Fibroblast of mammary gland (primary cell): ENCODE results near the gene UNC45B.

Source experiments
- DNase-seq: peaks from one replicate; pipeline ENCODE4 v3.0.0-alpha.2; 2010; ENCODE audit warnings: low read depth
- H3K4me3 ChIP-seq: 2 replicates; pipeline ENCODE4 v1.5.1; 2011; ENCODE audit warnings: low read depth, mild to moderate bottlenecking, low read length, moderate library complexity; ENCODE audit not compliant: control insufficient read depth
- TF ChIP-seq, protein P1 (sequence below): conservative IDR thresholded peaks from 2 replicates; pipeline ENCODE4 v1.5.1; 2011; ENCODE audit warnings: low read depth, low read length, inconsistent platforms; ENCODE audit not compliant: control insufficient read depth, insufficient read depth

Gene UNC45B

DNA sequence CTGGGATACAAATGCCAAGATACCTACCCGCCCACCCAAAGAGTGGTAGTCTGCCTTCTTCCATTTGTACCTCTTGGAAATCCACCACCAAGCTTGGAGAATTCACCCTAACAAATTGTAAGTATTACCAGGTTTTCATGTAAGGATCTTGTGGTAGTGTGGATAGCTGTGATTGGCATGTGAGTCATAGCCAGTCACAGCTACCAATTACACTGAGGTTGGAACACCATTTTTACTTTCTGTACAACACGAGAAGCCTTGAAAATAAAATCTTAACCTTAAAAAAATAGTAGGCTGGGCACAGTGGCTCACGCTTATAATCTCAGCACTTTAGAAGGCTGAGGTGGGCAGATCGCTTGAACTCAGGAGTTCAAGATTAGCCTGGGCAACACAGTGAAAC is 65.1 kb downstream of the UNC45B start:
- no peak for DNase-seq
- TF ChIP-seq, protein P1, sequence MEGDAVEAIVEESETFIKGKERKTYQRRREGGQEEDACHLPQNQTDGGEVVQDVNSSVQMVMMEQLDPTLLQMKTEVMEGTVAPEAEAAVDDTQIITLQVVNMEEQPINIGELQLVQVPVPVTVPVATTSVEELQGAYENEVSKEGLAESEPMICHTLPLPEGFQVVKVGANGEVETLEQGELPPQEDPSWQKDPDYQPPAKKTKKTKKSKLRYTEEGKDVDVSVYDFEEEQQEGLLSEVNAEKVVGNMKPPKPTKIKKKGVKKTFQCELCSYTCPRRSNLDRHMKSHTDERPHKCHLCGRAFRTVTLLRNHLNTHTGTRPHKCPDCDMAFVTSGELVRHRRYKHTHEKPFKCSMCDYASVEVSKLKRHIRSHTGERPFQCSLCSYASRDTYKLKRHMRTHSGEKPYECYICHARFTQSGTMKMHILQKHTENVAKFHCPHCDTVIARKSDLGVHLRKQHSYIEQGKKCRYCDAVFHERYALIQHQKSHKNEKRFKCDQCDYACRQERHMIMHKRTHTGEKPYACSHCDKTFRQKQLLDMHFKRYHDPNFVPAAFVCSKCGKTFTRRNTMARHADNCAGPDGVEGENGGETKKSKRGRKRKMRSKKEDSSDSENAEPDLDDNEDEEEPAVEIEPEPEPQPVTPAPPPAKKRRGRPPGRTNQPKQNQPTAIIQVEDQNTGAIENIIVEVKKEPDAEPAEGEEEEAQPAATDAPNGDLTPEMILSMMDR, result no peak
- H3K4me3 ChIP-seq, result no peak overlapping the region

DNA sequence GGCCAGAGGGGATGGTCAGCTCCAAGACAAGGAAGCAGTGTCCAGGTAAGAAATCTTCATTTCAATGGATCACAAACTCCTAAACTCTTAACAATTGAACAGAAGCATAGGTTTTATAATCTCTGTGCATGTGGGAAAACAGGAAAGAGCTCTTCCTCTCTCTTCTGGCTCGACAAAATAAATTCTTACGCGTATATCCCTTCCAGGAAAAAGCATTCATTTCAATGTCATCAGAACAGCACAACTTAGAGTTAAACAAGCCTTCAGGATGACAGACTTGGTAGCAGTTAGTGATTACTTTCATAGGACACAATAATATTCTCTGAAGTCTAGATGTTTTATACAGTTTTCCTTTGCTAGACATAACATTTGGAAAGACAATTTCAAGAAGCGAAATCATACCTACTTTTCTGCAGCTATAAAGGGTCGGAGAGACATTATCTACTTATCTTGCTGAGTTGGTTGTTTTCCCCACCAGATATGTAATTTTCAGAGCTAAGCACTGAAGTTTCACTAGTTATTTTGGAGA is 65.9 kb downstream of the UNC45B start:
- H3K4me3 ChIP-seq, result no peak overlapping the region
- TF ChIP-seq, protein P1, result no peak
- no peak for DNase-seq

DNA sequence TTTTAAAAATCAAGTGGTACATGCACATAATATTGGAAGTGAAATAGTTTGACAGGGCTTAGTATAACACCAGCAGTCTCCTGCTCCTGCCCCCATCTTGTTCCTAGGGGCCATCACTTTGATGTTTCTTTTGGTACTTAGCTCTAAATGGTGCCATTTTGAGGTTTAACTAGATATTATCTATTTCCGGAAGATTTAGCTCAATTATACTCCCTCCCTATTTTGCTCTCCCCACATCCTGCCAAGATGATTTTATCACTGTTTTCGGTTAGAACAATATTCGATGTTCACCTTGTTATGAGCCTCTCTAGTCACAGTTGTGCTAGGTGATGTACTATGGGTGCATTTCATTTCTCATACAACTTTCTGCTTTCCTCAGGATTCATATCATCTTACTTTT is 66.6 kb downstream of the UNC45B start:
- no peak for DNase-seq
- H3K4me3 ChIP-seq, result no peak overlapping the region
- TF ChIP-seq, protein P1, result no peak

DNA sequence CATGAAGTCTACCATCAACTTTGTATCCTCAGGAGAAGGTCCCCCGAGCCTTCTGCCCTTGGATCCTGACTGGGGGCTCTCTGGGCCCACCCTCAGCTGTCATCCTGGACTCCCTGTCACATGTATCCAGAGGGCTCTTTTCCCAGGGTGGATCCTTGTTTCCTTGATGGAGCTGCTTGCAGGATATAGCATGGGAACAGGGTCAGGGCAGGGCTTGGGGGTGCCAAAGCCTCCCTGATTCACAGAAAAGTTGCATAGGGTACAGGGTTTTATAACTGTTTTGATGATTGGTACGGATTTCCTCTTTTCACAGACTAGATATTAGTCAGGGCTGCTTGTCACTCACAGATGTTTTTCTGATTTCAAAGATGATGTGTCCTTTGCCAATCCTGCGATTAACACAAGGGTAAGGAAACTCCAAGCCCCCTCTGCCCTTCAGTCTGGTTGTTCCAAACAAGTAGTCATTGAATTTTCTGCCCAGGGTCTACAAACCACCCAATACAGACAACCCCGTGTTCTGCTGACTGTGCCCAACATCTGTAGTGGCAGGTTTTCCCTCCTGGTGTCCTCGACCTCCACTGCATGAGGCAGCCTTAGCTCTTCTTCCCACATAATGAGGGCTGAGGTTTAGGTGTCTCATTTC is 67.1 kb downstream of the UNC45B start:
- H3K4me3 ChIP-seq, result no peak overlapping the region
- TF ChIP-seq, protein P1, result no peak
- DNase-seq, result no peak

DNA sequence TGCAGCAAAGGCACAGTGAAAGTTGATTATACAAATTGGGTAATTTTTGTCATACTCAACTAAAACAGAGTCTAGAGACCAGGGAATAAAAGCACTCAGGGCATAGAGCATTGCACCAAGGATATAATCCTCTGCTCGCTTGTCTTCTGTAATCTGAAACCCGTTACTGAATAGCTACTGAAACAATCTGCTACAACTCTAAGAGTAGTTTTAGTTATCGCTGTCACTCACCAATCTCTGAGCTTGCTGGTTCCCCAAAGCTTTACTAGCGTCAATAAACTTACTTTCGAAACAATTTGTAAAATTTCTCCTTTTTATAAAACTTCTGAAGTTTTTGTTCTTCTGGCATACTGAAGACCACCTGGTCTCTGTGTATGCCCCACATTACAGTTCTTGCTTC is 69.5 kb downstream of the UNC45B start:
- DNase-seq, result no peak
- TF ChIP-seq, protein P1, result no peak
- H3K4me3 ChIP-seq, result no peak overlapping the region

DNA sequence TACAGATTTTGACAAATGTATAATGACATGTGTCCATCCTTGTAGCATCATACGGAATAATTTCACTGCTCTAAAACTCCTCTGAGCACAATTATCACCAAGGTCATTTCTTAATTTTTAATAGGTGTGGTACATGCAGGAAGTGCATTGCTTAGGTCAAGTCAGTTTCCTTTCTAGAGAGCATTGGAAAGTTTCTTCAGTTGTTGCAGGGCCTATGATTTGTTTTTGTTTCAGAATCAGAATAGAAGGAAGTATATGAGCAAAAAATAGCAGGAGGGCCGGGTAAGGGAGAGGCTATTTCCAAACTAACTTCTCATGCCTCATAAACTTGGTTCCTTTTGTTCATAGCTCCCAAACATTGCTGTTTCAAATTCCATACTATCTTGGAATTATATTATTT is 71.3 kb downstream of the UNC45B start:
- no peak for DNase-seq
- TF ChIP-seq, protein P1, result no peak
- H3K4me3 ChIP-seq, result no peak overlapping the region

DNA sequence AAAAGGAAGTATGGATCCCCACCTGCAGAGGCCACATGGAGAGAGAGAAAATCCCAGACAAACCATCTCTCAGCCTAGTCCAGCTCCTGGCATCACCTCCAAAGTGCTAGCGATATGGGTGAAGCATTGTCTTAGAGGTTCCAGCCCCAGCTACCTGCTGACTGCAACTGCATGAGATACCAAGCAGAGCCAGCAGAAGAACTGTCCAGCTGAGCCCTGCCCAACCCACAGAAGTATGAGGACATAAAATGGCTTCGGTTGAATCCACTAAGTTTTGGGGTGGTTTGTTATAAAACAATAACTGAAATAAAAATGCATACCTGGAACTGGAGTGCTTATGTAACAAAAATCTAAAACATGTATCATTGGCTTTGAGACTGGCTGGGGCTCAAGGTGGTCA is 74.8 kb downstream of the UNC45B start:
- TF ChIP-seq, protein P1, result no peak
- no peak overlapping the region for H3K4me3 ChIP-seq
- DNase-seq, result no peak
